HG02840 (cell line): ENCODE results near the gene PLEKHG2.

ENCODE experiments used
- ATAC-seq: cut with Tn5 transposase; IDR thresholded peaks from one replicate; pipeline ENCODE4 v1.9.1; 2021; ENCODE audit warnings: mild to moderate bottlenecking, moderate library complexity, moderate number of reproducible peaks; ENCODE audit not compliant: unreplicated experiment, low FRiP score

The PLEKHG2 gene

DNA sequence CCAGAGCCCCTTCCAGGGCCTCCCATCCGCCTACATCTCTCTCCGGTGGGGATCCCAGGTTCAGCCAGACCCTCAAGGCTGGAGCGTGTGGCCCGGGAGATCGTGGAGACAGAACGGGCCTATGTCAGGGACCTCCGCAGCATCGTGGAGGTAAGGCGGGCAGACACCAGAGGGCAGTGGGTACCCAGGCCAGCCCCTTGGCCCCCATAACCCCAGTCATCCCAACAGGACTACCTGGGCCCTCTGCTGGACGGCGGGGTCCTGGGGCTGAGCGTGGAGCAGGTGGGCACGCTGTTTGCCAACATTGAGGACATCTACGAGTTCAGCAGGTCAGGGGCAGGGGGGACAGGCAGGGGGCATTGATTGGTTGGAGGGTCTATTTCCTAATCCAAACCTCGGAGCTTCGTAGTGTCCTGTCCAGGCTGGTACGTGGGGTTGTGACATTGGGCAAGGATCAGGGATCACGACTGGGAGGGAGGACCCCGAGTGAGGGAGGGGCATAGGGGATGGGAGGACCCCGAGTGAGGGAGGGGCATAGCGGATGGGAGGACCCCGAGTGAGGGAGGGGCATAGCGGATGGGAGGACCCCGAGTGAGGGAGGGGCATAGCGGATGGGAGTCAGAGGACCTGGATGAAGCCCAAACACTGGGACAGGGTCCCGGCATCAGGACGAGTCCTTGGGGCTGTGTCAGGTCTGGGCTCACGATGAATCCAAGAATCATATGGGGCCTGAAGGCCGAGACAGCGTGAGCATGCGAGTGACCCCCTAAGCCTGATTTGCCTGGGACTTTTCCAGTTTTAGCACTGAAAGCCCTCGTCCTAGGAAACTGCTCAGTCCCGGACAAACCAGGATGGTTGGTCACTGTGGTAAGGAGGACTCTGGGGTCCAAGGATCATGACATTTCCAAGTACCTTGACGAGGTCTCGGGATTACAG, 2.9 kb downstream of the PLEKHG2 start:
- ATAC-seq, result no peak

GRCh38 chr19:39416152-39417120, 4.0 kb downstream of the PLEKHG2 start:
- no peak for ATAC-seq

DNA sequence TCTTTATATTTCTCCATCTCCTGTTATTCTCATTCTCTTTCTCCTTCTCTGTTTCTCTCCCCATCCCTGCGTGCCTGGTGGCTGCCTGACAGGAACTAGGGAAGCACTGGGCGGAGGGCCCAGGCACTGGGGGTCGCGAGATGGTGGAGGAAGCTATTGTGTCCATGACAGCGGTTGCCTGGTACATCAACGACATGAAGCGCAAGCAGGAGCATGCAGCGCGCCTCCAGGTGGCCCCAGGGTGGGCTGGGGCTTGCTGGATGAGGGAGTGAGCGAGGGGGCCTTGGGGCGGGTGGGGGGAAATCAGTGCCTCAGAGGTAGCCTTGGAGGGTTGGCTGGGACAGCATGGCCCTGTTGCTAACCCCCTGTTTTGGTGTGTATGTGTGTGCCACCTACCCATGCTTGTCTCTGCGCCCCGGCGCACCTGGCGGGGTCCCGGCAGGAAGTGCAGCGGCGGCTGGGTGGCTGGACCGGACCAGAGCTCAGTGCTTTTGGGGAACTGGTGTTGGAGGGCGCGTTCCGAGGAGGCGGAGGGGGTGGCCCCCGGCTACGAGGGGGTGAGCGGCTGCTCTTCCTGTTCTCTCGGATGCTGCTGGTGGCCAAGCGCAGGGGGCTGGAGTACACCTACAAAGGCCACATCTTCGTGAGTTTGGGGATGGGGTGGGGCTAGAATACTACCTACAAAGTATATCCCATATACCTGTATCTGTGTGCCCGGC, 5.2 kb downstream of the PLEKHG2 start:
- no peak for ATAC-seq

DNA sequence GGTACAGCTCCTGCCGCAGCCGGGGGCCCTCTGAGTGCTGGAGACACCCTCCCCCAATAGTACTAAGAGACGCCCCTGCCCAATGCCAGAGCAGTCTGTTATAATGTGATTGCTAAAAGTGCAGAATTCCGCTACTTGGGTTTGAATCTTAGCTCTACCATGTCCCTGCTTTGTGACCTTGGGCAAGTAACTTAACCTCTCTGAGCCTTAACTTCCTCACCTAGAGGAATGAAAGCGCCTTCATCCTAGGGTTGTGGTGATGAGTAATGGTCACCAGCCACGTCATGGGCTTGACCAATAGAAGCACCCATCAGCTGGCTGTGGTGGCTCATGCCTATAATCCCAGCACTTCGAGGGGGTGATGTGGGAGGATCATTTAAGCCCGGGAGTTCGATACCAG, 6.5 kb downstream of the PLEKHG2 start:
- ATAC-seq, result no peak

DNA sequence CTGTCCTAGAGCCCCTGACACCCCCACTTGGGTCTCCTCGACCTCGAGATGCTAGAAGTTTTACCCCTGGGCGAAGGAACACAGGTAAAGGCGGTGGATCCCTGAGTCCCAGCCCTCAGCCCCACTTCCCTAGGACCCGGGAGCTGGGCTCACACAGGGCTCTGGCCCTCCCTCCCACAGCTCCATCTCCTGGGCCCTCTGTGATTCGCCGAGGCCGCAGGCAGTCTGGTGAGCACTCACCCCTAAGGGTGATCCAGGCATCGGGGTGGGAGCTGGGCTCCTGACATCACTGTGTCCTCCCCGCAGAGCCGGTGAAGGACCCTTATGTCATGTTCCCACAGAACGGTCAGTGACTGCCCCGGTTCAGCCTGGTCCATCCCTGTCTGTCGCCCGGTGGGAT, 8.3 kb downstream of the PLEKHG2 start:
- ATAC-seq, result no peak

GRCh38 chr19:39422020-39422419, 9.6 kb downstream of the PLEKHG2 start:
- no peak for ATAC-seq

GRCh38 chr19:39423258-39424086, 11.0 kb downstream of the PLEKHG2 start:
- no peak for ATAC-seq

DNA sequence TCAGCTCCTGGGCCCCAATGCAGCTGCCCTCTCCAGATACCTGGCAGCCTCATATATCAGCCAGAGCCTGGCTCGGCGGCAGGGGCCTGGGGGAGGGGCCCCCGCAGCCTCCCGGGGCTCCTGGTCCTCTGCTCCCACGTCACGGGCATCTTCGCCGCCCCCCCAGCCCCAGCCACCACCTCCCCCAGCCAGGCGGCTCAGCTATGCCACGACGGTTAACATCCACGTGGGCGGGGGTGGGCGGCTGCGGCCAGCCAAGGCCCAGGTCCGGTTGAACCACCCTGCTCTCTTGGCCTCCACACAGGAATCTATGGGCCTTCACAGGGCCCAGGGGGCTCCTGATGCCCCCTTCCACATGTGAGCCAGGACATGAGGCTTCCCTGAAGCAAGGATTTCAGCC, 12.5 kb downstream of the PLEKHG2 start:
- no peak for ATAC-seq

DNA sequence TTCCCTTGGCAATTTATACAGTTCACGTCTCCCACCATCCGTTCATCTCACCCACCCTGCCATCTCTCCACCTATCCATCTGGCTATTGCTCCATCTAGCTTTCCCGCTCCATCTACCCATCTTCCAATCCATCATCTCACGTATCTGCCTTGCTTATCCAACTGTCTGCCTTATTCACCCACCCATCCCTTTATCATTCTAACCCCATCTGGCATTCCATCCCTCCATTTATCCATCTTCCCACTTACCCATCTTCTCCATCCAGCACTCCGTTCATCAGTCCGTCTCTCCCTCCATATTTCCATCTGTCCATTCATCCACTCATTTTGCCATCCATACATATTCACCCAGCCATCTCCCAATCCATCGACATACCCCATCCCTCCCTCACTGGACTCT, 13.3 kb downstream of the PLEKHG2 start:
- no peak for ATAC-seq

DNA sequence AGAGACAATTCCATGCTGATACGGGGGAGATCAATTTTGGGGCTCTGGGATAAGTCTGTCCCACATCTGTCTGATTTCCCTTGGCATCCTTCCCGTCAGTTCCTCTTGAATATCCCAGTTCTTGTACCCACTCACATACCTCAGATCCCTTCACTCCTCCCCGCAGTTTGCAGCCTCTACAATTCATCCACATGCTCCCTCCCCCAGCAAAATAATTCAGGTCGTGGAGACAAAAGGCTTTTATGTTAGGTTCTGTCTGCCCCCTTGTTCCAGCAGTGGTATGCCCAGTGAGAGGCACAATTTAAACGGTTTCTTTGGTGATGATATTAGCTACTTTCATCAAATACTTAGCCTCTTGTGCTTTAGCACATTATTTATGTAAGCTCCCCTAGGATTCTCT, 13.7 kb downstream of the PLEKHG2 start:
- no peak for ATAC-seq

GRCh38 chr19:39427707-39428106, 15.2 kb downstream of the PLEKHG2 start:
- no peak for ATAC-seq

DNA sequence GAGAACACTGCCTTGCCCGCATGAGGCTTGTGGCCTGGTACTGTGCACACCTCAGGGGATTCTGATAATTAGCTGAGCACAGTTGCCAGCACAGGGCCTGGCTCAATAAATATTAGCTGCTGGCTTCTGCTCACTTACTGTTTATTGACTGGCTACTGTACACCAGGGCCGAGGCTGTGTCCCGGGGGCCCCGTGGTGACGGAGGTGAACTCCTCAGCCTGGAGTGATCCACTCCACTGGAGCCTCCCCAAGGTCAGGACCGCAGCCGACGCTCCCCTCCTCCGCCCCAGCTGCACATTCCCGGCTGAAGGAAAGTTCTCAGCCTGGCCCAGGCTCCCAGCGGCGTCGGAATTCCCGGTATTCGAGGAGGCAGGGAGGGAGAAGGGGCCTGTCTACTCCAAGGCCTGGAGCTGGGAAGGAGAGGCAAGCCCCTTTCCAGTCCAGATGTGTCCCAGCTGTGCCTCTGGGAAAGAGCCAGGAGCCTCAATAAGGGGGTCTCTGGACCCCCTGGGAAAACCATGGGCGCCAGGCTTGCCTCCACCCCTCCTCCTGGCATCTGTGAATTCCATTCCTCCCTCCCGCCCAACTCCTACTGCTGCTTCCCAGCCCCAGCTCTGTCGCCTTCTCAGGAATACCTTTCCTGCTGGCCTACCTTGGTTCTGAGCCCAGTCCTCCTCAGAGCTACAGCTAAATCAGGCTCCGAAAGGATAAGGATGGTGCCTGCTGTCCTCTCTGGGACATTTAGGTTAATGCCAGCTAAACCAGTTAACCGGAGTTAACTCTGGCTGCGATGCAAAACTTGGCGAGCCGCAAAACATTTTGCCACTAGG, 16.0 kb downstream of the PLEKHG2 start:
- ATAC-seq, result no peak

DNA sequence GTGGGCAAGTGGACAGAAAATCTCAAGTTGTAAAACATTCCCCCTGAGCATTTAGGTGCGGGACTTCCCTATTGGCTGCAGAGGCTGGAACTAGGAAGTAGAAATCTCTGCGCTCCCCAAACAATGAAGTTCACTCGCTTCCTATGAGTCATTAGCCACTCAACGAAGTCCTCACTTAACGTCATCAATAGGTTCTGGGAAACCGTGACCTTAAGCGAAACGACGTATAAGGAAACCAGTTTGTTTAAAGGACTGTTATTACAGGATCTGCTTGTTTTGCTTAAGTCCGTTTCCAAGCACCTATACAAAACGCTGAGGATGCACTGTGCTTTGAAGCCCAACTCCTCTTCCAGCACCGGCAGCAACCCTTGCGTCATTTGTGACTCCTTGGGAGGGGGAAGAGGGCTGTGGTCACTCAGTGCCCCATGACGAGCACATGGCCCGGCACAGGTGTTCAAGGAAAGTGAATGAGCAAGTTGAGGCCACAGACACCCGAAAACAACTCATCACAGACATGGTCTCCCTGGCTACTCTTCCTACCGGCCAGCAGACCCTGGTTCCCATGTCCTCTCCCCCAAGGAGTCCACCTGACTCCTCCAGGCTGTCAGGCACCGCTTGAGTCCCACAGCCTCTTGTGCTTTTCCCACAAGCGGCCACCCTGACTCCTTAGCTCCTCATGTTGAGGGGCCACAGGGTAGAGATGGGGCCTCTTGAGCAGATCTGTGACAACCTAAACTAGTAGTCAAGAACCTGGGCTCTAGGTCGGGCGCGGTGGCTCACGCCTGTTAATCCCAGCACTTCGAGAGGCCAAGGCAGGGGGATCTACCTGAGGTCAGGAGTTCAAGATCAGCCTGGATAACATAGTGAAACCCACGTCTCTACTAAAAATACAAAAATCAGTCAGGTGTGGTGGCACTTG, 18.5 kb downstream of the PLEKHG2 start:
- no peak for ATAC-seq

GRCh38 chr19:39432677-39433025, 20.2 kb downstream of the PLEKHG2 start:
- no peak for ATAC-seq

DNA sequence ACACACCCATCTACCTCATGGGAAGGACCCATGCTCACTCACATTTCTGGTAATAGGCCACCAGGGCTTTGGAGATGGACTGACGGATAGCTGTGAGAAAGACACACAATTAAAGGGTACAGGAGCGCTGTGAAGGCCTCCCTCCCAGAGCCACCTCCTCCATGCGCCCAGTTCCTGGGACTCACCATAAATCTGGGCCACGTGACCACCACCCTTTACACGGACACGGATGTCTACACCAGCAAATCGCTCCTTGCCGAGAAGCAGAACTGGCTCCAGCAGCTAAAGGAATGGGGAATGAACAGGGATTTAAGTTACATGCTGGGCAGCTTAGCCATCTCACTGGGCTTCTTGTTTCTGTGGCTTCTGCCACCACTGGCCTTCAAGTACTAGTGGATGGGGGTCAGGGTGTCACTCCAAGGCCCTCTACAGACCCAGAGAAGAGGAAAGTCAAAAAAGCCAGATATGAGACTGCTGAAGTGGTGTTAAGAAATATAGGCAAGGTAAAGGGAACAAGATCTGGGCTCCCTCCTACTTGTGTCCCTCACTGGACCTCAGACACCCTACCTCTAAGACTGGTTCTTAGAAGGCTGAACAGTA, 21.1 kb downstream of the PLEKHG2 start:
- ATAC-seq, result no peak

GRCh38 chr19:39434123-39435076, 21.9 kb downstream of the PLEKHG2 start:
- ATAC-seq, result no peak
